ENCODE data around the gene OPRD1.

DNA sequence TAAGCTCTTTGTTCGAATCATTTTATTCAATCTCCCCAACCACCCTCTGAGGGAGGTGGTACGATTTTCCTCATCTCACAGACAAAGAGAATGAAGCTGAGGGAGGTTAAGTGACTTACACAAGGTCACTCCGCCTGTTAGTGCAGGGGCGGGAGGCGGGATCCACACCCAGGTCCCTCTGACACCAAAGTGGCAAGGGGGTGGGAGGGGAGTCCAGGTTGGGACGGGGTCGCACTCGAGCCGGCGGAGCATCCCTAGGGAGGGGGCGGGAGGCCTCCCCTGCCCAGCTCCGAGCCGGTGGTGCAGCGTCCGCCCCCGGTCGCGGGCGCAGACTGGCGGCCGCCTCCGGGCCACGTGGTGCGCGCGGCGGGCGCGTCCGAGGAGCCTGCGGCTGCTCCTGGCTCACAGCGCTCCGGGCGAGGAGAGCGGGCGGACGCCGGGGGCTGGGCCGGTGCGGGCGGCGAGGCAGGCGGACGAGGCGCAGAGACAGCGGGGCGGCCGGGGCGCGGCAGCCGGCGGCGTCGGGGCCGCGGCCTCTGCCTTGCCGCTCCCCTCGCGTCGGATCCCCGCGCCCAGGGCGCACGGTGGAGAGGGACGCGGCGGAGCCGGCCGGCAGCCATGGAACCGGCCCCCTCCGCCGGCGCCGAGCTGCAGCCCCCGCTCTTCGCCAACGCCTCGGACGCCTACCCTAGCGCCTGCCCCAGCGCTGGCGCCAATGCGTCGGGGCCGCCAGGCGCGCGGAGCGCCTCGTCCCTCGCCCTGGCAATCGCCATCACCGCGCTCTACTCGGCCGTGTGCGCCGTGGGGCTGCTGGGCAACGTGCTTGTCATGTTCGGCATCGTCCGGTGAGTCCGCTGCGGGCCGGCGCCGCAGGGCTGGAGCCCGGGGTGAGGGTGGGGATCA, at the start of gene OPRD1:
- TF ChIP-seq, protein P1, sequence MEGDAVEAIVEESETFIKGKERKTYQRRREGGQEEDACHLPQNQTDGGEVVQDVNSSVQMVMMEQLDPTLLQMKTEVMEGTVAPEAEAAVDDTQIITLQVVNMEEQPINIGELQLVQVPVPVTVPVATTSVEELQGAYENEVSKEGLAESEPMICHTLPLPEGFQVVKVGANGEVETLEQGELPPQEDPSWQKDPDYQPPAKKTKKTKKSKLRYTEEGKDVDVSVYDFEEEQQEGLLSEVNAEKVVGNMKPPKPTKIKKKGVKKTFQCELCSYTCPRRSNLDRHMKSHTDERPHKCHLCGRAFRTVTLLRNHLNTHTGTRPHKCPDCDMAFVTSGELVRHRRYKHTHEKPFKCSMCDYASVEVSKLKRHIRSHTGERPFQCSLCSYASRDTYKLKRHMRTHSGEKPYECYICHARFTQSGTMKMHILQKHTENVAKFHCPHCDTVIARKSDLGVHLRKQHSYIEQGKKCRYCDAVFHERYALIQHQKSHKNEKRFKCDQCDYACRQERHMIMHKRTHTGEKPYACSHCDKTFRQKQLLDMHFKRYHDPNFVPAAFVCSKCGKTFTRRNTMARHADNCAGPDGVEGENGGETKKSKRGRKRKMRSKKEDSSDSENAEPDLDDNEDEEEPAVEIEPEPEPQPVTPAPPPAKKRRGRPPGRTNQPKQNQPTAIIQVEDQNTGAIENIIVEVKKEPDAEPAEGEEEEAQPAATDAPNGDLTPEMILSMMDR (IDR thresholded peaks at IDR 0.05): no peak
- no peak for TF ChIP-seq POLR2A (IDR thresholded peaks at IDR 0.05)
